Measurements from ENCODE around the gene WASHC4. TPM values are rescaled to one million over a fixed set of nuclear protein-coding genes. Genes with fewer than 3 reads are reported as not detected.

WASHC4 gene
- total RNA-seq, 1 donor from 2014 or later = 66.7 TPM

DNA sequence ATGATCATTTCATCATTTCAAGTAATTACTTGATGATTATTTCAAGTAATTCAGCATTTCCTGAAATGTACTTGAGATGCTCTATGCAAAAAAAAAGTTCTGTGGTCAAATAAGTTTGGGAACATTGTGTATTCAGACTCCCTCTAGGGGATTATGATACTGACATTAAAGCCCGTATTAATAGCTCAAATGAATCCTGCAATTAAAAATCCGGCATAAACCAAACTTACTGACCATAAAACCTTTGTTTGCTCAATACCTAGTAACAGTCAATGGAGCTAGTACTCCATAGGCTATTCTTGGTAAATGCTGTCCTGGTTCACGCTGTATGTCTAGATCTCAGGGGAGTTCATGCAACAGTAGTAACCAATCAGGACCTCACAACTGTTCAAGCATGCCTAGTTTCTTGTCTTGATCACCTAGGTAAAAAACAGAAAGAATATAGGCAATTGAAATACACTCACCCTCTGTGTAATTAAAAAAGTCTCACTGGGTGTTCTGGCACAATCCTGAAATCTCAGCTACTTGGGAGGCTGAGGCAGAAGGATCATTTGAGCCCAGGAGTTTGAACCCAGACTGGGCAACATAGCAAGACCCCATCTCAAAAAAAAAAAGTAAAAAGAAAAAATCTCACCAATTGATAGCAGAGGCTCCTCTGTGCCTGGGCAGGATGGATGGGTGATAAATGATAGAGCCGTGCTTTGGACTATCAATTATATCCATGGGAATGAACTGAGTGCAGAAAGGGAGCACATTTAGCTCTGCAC lies 37.4 kb upstream of the WASHC4 start:
- Histone ChIP-seq H3K27ac (no peak overlapping the region), H3K9me3 (no peaks in the 10 kb centered on the region), H3K4me1 (no peaks in the 10 kb centered on the region), H3K36me3 (peaks cover 7% of the 10 kb centered on the region), H3K27me3 (no peaks in the 10 kb centered on the region), H3K4me3 (no peak overlapping the region)
- TF ChIP-seq, protein P1, sequence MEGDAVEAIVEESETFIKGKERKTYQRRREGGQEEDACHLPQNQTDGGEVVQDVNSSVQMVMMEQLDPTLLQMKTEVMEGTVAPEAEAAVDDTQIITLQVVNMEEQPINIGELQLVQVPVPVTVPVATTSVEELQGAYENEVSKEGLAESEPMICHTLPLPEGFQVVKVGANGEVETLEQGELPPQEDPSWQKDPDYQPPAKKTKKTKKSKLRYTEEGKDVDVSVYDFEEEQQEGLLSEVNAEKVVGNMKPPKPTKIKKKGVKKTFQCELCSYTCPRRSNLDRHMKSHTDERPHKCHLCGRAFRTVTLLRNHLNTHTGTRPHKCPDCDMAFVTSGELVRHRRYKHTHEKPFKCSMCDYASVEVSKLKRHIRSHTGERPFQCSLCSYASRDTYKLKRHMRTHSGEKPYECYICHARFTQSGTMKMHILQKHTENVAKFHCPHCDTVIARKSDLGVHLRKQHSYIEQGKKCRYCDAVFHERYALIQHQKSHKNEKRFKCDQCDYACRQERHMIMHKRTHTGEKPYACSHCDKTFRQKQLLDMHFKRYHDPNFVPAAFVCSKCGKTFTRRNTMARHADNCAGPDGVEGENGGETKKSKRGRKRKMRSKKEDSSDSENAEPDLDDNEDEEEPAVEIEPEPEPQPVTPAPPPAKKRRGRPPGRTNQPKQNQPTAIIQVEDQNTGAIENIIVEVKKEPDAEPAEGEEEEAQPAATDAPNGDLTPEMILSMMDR (IDR thresholded peaks at IDR 0.05) = no peak
- no peak for ATAC-seq
- intact Hi-C loops (cut with DNase I) = no loop called here
- no peak for DNase-seq

DNA sequence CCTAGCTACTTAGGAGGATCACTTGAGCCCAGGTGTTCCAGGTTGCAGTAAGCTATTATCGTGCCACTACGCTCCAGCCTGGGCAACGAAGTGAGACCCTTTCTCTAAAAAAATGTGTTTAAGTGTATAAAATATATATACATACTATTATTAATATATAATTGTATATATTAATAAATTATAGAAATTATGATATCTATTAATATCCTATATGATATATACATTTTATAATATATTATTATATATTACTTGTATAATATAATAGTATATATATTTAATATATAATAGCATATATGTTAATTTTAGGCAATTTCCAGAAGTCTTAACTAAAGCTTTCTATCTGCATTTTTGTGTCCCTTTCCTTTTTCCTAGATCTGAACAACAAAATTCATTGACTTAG lies 35.5 kb upstream of the WASHC4 start:
- intact Hi-C loops (cut with DNase I) = no loop called here
- no peak for DNase-seq
- Histone ChIP-seq H3K4me1 (no peaks in the 10 kb centered on the region), H3K27ac (no peak overlapping the region), H3K4me3 (no peak overlapping the region), H3K27me3 (no peaks in the 10 kb centered on the region), H3K36me3 (peaks cover 7% of the 10 kb centered on the region), H3K9me3 (no peaks in the 10 kb centered on the region)
- TF ChIP-seq, protein P1 (IDR thresholded peaks at IDR 0.05) = no peak
- ATAC-seq = no peak

DNA sequence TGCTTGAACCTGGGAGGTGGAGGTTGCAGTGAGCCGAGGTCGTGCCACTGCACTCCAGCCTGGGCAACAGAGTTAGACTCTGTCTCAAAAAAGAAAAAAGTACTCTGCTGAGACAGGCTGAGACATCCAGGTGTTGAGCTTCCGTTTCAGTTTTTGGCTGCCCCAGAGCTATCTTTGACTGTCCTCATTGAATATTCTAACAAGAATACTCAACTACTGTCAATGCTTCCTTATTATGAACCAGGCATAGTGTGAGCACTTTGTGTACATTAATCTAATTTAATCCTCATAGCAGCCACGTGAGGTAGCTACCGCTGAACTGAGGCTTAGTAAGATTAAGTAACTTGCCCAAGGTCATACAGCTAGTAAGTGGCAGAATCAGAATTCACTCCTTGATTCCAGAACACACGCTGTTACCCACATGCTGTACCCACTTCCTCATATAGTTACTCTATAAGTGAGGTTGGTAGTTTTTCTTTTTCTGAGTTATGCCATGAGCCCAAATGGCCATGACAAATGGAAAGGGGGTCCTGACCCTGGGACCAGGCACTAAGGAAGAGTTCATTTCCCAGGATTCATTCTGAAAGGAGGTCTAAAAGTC lies 34.5 kb upstream of the WASHC4 start:
- no peak for ATAC-seq

DNA sequence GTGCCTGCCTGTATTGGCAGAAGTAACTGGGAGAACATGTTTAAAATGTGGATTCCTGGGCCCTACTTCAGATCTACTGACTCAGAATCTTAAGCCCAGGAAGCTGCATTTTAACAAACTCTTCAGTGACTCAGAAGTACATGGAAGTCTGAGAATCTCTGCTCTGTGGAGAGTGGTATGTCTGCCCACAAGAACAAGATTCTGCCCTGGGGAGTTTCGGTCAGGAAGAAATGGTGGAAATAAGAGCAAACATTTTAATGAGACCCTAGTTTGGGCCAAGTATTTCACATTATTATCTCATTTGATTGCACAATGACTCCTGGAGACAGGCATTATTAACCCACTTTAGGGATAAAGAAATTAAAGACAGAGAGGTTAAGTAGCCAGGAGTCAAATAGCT lies 31.4 kb upstream of the WASHC4 start:
- no peaks in the 10 kb centered on the region for H3K36me3 ChIP-seq
- no peaks in the 10 kb centered on the region for H3K9me3 ChIP-seq
- no peak overlapping the region for H3K27ac ChIP-seq
- no peak overlapping the region for H3K4me3 ChIP-seq
- intact Hi-C loops (cut with DNase I) = no loop called here
- no peak for DNase-seq
- no peak for ATAC-seq
- no peaks in the 10 kb centered on the region for H3K4me1 ChIP-seq
- H3K27me3 ChIP-seq = no peaks in the 10 kb centered on the region
- TF ChIP-seq, protein P1 (IDR thresholded peaks at IDR 0.05) = no peak

More for the DNA sequence above, 34.5 kb upstream of the WASHC4 start:
- no peak overlapping the region for H3K27ac ChIP-seq
- TF ChIP-seq, protein P1 (IDR thresholded peaks at IDR 0.05) = no peak
- intact Hi-C loops (cut with DNase I) = no loop called here
- no peak for DNase-seq
- peaks cover 7% of the 10 kb centered on the region for H3K36me3 ChIP-seq
- H3K4me3 ChIP-seq = no peak overlapping the region
- no peaks in the 10 kb centered on the region for H3K4me1 ChIP-seq
- no peaks in the 10 kb centered on the region for H3K9me3 ChIP-seq
- H3K27me3 ChIP-seq = no peaks in the 10 kb centered on the region

DNA sequence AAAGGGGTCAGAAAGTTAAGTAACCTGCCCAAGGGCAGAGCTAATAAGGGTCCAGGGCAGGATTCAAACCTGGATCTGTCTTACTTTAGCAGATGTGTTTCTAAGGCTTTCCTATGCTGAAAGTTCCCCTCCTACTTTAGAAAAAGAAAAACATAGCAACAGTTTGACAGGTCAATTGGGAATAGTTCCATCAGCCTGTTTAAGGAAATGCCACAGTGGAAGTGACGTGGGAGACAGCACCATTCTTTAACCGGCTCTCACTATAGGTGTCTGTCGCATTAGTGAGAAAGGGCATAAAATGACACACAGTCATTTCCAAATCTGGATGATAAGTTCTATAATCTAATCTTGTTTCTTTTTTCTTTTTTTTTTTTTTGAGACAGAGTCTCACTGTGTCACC lies 30.6 kb upstream of the WASHC4 start:
- ATAC-seq (no peak), DNase-seq (no peak)
- Histone ChIP-seq H3K36me3 (no peaks in the 10 kb centered on the region), H3K4me1 (no peaks in the 10 kb centered on the region), H3K4me3 (no peak overlapping the region), H3K9me3 (no peaks in the 10 kb centered on the region), H3K27ac (no peak overlapping the region), H3K27me3 (no peaks in the 10 kb centered on the region)
- TF ChIP-seq, protein P1 (IDR thresholded peaks at IDR 0.05) = no peak
- intact Hi-C loops (cut with DNase I) = no loop called here
